Adrenal gland (tissue), 5 donors: ENCODE data around the gene KIZ.

Source experiments
- POLR2A ChIP-seq, 2 donors: fragments of 450-650 bp; IDR thresholded peaks; one replicate each; pipeline ENCODE4 v1.6.1; 2017; ENCODE audit warnings: antibody characterized with exemption in 2 of 2, mild to moderate bottlenecking in 2 of 2, moderate library complexity in 1 of 2
- TF ChIP-seq, protein P1 (sequence below), 6 experiments: fragments of 450-650 bp in 4 of 6; fragments of 200-600 bp in 2 of 6; sonication (generic) in 1 of 6; IDR thresholded peaks; 1 replicate in 5 of 6; 2 replicates in 1 of 6; pipeline versions ENCODE4 v1.5.1 to v1.8.0; 2016 to 2021; ENCODE audit warnings: antibody characterized with exemption in 6 of 6, mild to moderate bottlenecking in 2 of 6, moderate library complexity in 1 of 6
- donor health status: DM: no; HTN: no; CAD: no.

DNA sequence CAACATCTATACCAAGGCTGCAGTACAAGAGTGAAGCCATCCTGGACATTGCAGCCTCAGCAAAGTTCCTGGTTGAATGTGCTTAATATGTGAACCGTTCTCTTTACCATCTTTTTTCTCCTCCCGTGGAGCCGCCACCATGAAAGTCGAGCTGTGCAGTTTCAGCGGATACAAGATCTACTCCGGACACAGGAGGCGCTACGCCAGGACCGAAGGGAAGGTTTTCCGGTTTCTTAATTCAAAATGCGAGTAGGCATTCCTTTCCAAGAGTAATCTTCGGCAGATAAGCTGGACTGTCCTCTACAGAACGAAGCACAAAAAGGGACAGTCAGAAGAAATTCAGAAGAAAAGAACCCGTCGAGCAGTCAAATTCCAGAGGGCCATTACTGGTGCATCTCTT, 11.3 kb upstream of the KIZ start:
- TF ChIP-seq, protein P1, sequence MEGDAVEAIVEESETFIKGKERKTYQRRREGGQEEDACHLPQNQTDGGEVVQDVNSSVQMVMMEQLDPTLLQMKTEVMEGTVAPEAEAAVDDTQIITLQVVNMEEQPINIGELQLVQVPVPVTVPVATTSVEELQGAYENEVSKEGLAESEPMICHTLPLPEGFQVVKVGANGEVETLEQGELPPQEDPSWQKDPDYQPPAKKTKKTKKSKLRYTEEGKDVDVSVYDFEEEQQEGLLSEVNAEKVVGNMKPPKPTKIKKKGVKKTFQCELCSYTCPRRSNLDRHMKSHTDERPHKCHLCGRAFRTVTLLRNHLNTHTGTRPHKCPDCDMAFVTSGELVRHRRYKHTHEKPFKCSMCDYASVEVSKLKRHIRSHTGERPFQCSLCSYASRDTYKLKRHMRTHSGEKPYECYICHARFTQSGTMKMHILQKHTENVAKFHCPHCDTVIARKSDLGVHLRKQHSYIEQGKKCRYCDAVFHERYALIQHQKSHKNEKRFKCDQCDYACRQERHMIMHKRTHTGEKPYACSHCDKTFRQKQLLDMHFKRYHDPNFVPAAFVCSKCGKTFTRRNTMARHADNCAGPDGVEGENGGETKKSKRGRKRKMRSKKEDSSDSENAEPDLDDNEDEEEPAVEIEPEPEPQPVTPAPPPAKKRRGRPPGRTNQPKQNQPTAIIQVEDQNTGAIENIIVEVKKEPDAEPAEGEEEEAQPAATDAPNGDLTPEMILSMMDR (IDR thresholded peaks at IDR 0.05), result no peak
- TF ChIP-seq POLR2A (IDR thresholded peaks at IDR 0.05), result no peak
